ENCODE data around the gene PRKCQ. TPM values are rescaled to one million over a fixed set of nuclear protein-coding genes. Genes with fewer than 3 reads are reported as not detected.

PRKCQ gene
- total and polyA plus RNA-seq, 7 experiments from 2014 or later, result 44.3 to 74.5 (median 65.8) TPM

DNA sequence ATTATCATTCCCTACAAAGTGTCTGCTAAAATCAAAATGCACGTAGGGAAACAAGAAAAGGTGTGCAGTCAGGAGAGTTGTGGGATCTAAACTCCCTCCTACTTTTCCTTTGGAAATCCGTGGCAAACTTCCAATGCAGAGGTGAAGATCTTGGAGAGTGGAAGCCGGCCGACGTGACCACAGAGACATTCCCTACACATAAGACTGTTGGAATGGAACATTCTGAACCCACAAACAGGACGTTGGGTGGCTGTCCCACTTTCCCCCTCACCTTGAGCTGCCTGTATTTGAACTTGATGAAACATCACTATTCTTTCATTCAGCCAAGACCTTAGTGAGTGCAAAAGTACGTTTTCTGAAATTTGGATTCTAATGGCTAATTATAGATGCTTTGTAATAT, 65.9 kb downstream of the PRKCQ start:
- no peak for DNase-seq
- POLR2A ChIA-PET, result interaction anchor here (0.8 kb wide), 1 partner anchor 12 kb away, joined by 3 read pairs; no protein-coding TSS in a partner anchor
- Histone ChIP-seq H3K4me1 (ENCODE audit: control insufficient read depth in 2 of 2, insufficient read depth in 2 of 2, low read length in 2 of 2) (peaks cover 31 to 39% of the 10 kb centered on the region in 2 donors), H3K4me3 (ENCODE audit: low read length) (no peak overlapping the region), H3K36me3 (ENCODE audit: control insufficient read depth in 2 of 3, insufficient read depth in 3 of 3, low read length in 3 of 3) (peaks cover 9 to 36% (median 20%) of the 10 kb centered on the region in 3 experiments), H3K27me3 (ENCODE audit: control insufficient read depth in 2 of 2, insufficient read depth in 2 of 2, low read length in 2 of 2) (no peaks in the 10 kb centered on the region), H3K9me3 (ENCODE audit: control insufficient read depth in 2 of 3, low read length in 3 of 3) (no peaks in the 10 kb centered on the region), H3K27ac (ENCODE audit: low read depth, low read length) (no peak overlapping the region)
- CTCF ChIA-PET, result interaction anchor here (0.6 to 1.1 kb wide), 3 partner anchors 25 to 56 kb away, joined by 3 to 4 read pairs (median 3); no protein-coding TSS in a partner anchor
- ATAC-seq, result no peak
- Mint-ChIP-seq H3K4me1 (peaks cover 40 to 86% (median 70%) of the 10 kb centered on the region in 7 donors), H3K9me3 (peaks cover 0 to 14% (median 0%) of the 10 kb centered on the region in 11 donors), H3K36me3 (peaks cover 21 to 62% (median 36%) of the 10 kb centered on the region in 5 donors), H3K27me3 (no peaks in the 10 kb centered on the region), H3K27ac (peak overlapping the region in 5 of 9 donors; percentile 22 to 78 (median 70)), H3K4me3 (peak overlapping the region in 3 of 10 donors; percentile 21 to 31 (median 24))
- intact Hi-C loops (cut with micrococcal nuclease), result loop anchor here in 1 of 2 donors (5.0 kb wide), 1 partner anchor 42 kb away; no protein-coding TSS in a partner anchor

DNA sequence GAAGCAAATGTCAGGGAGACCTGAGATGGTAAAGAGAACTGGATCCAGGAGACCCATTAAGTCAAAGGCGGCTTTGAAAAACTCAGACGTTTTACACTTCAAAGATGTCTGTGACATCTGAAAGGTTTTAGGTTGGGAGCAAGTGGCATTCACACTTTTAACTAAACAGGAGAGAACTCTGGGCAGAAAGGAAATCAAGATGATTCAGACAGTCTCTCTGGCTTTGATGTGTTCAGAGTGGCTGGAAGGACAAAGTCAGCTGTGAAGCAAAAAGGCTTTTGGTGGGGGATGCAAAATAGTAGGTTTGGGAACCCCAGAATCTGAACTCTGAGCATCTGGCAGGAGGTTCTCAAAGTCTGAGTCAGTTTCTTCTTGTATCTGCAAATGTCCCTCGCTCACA, 66.6 kb downstream of the PRKCQ start:
- Histone ChIP-seq H3K4me1 (ENCODE audit: control insufficient read depth in 2 of 2, insufficient read depth in 2 of 2, low read length in 2 of 2) (peaks cover 33% of the 10 kb centered on the region in 2 donors), H3K36me3 (ENCODE audit: control insufficient read depth in 2 of 3, insufficient read depth in 3 of 3, low read length in 3 of 3) (peaks cover 13 to 40% (median 20%) of the 10 kb centered on the region in 3 experiments), H3K4me3 (ENCODE audit: low read length) (no peak overlapping the region), H3K27me3 (ENCODE audit: control insufficient read depth in 2 of 2, insufficient read depth in 2 of 2, low read length in 2 of 2) (no peaks in the 10 kb centered on the region), H3K9me3 (ENCODE audit: control insufficient read depth in 2 of 3, low read length in 3 of 3) (no peaks in the 10 kb centered on the region), H3K27ac (ENCODE audit: low read depth, low read length) (peak overlapping the region; percentile 29)
- ChIA-PET CTCF (interaction anchor here (0.8 kb wide), 1 partner anchor 57 kb away, joined by 3 read pairs; no protein-coding TSS in a partner anchor), POLR2A (interaction anchor here (0.8 to 1.3 kb wide), 2 partner anchors 12 to 17 kb away, joined by 3 read pairs; no protein-coding TSS in a partner anchor)
- Mint-ChIP-seq H3K27ac (peak overlapping the region in 8 of 9 donors; percentile 39 to 82 (median 65)), H3K4me3 (peak overlapping the region in 6 of 10 donors; percentile 8 to 42 (median 25)), H3K36me3 (peaks cover 21 to 68% (median 38%) of the 10 kb centered on the region in 5 donors), H3K9me3 (peaks cover 0 to 15% (median 0%) of the 10 kb centered on the region in 11 donors), H3K4me1 (peaks cover 37 to 81% (median 67%) of the 10 kb centered on the region in 7 donors), H3K27me3 (no peaks in the 10 kb centered on the region)
- ATAC-seq, result peak; percentile 54
- peak in 1 of 9 donors; percentile 42 for DNase-seq
- intact Hi-C loops (cut with micrococcal nuclease), result loop anchor here in 1 of 2 donors (2.0 to 5.0 kb wide), 3 partner anchors 15 to 41 kb away; no protein-coding TSS in a partner anchor

DNA sequence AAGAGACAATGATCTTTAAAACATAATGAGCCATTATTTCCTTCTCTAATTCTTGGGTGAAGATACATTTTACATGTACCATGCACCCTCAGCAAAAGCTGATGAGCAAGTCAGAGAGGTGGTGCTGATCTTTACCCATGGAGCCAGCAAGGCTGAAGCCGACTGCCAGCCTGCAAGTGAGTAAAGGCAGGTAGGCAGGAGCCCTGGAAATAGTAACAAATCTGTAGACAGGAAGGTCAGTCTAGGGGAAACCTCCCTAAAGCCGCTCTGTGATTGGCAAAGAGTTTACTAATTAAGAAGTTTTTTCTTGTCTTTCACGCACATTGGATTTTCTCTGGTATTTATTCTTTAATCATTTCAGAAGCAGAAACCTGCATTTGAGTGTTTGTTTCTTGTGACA, 67.9 kb downstream of the PRKCQ start:
- ATAC-seq (no peak), DNase-seq (no peak)
- Mint-ChIP-seq H3K4me1 (peaks cover 31 to 84% (median 65%) of the 10 kb centered on the region in 7 donors), H3K27me3 (no peaks in the 10 kb centered on the region), H3K36me3 (peaks cover 21 to 80% (median 46%) of the 10 kb centered on the region in 5 donors), H3K27ac (peak overlapping the region in 2 of 9 donors; percentile 19 to 38), H3K4me3 (no peak overlapping the region), H3K9me3 (peaks cover 0 to 17% (median 0%) of the 10 kb centered on the region in 11 donors)
- ChIA-PET CTCF (no interaction called here), POLR2A (interaction anchor here (0.6 to 1.4 kb wide), 4 partner anchors 12 to 34 kb away, joined by 3 read pairs; no protein-coding TSS in a partner anchor)
- H3K36me3 ChIP-seq (ENCODE audit: control insufficient read depth in 2 of 3, insufficient read depth in 3 of 3, low read length in 3 of 3), result peaks cover 16 to 52% (median 20%) of the 10 kb centered on the region in 3 experiments
- no peak overlapping the region for H3K4me3 ChIP-seq (ENCODE audit: low read length)
- no peaks in the 10 kb centered on the region for H3K9me3 ChIP-seq (ENCODE audit: control insufficient read depth in 2 of 3, low read length in 3 of 3)
- H3K27ac ChIP-seq (ENCODE audit: low read depth, low read length), result no peak overlapping the region
- H3K27me3 ChIP-seq (ENCODE audit: control insufficient read depth in 2 of 2, insufficient read depth in 2 of 2, low read length in 2 of 2), result no peaks in the 10 kb centered on the region
- peaks cover 31 to 34% of the 10 kb centered on the region in 2 donors for H3K4me1 ChIP-seq (ENCODE audit: control insufficient read depth in 2 of 2, insufficient read depth in 2 of 2, low read length in 2 of 2)
- intact Hi-C loops (cut with micrococcal nuclease), result loop anchor here in 1 of 2 donors (2.0 to 5.0 kb wide), 3 partner anchors 13 to 40 kb away; no protein-coding TSS in a partner anchor

DNA sequence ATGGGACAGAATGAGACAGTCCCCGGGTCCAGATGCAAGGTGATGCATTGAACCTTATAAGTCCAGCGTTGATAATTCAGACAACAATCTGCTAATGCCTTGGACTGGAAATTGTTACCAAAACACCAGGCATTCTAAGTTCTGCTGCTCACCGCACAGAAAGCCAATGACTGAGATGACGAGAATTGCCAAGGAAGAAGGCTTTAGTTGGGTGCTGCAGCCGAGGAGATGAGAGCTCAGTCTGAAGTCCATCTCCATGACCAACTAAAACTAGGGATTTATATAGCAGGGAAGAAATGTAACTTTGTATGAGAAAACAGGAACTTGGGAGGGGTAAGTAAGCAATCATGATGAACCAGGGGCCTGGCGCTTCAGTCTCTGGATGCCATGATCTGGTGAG, 68.7 kb downstream of the PRKCQ start:
- peaks cover 21 to 82% (median 52%) of the 10 kb centered on the region in 5 donors for H3K36me3 Mint-ChIP-seq
- CTCF ChIA-PET, result no interaction called here
- H3K27me3 Mint-ChIP-seq, result no peaks in the 10 kb centered on the region
- POLR2A ChIA-PET, result no interaction called here
- peaks cover 16 to 60% (median 20%) of the 10 kb centered on the region in 3 experiments for H3K36me3 ChIP-seq (ENCODE audit: control insufficient read depth in 2 of 3, insufficient read depth in 3 of 3, low read length in 3 of 3)
- no peak for DNase-seq
- intact Hi-C loops (cut with micrococcal nuclease), result loop anchor here in 1 of 2 donors (5.0 kb wide), 1 partner anchor 39 kb away; no protein-coding TSS in a partner anchor
- peak overlapping the region in 2 of 9 donors; percentile 24 to 41 for H3K27ac Mint-ChIP-seq
- H3K27ac ChIP-seq (ENCODE audit: low read depth, low read length), result no peak overlapping the region
- H3K9me3 ChIP-seq (ENCODE audit: control insufficient read depth in 2 of 3, low read length in 3 of 3), result no peaks in the 10 kb centered on the region
- no peak overlapping the region for H3K4me3 Mint-ChIP-seq
- no peaks in the 10 kb centered on the region for H3K27me3 ChIP-seq (ENCODE audit: control insufficient read depth in 2 of 2, insufficient read depth in 2 of 2, low read length in 2 of 2)
- peaks cover 0 to 17% (median 0%) of the 10 kb centered on the region in 11 donors for H3K9me3 Mint-ChIP-seq
- H3K4me1 Mint-ChIP-seq, result peaks cover 26 to 80% (median 60%) of the 10 kb centered on the region in 7 donors
- no peak overlapping the region for H3K4me3 ChIP-seq (ENCODE audit: low read length)
- peaks cover 24 to 34% of the 10 kb centered on the region in 2 donors for H3K4me1 ChIP-seq (ENCODE audit: control insufficient read depth in 2 of 2, insufficient read depth in 2 of 2, low read length in 2 of 2)
- no peak for ATAC-seq

DNA sequence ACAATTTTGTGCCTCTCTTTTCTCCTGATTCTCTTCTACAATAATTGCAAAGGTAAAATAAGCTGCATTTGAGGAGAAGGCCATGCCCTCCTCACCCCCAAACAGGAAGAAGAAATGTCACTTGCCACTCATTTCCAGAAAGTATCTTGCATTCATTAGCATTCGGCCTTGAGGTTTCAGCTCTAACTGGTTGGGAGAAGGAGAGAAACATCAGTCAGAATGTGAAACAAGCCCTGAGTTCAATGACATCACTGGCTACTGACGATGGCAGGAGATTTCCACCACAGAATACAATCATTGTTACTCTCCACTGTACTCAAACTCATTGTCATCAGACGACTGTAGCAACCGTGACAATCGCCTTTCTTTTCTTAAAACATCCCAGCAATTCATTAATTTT, 72.8 kb downstream of the PRKCQ start:
- H3K4me3 ChIP-seq (ENCODE audit: low read length), result no peak overlapping the region
- ChIA-PET POLR2A (interaction anchor here (1.0 to 2.1 kb wide), 3 partner anchors 11 to 23 kb away, joined by 3 to 7 read pairs (median 4); no protein-coding TSS in a partner anchor), CTCF (no interaction called here)
- Mint-ChIP-seq H3K36me3 (peaks cover 21 to 76% (median 61%) of the 10 kb centered on the region in 5 donors), H3K27me3 (no peaks in the 10 kb centered on the region), H3K27ac (peak overlapping the region in 7 of 9 donors; percentile 36 to 91 (median 56)), H3K4me1 (peaks cover 20 to 53% (median 49%) of the 10 kb centered on the region in 7 donors), H3K9me3 (peaks cover 0 to 22% (median 0%) of the 10 kb centered on the region in 11 donors), H3K4me3 (peak overlapping the region in 1 of 10 donors; percentile 69)
- intact Hi-C loops (cut with micrococcal nuclease), result loop anchor here in 1 of 2 donors (1.0 kb wide), 1 partner anchor 8 kb away; no protein-coding TSS in a partner anchor
- H3K9me3 ChIP-seq (ENCODE audit: control insufficient read depth in 2 of 3, low read length in 3 of 3), result no peaks in the 10 kb centered on the region
- H3K27me3 ChIP-seq (ENCODE audit: control insufficient read depth in 2 of 2, insufficient read depth in 2 of 2, low read length in 2 of 2), result no peaks in the 10 kb centered on the region
- DNase-seq (no peak), ATAC-seq (no peak)
- peak overlapping the region; percentile 9 for H3K27ac ChIP-seq (ENCODE audit: low read depth, low read length)
- peaks cover 20 to 77% (median 20%) of the 10 kb centered on the region in 3 experiments for H3K36me3 ChIP-seq (ENCODE audit: control insufficient read depth in 2 of 3, insufficient read depth in 3 of 3, low read length in 3 of 3)
- H3K4me1 ChIP-seq (ENCODE audit: control insufficient read depth in 2 of 2, insufficient read depth in 2 of 2, low read length in 2 of 2), result peaks cover 6 to 23% of the 10 kb centered on the region in 2 donors

DNA sequence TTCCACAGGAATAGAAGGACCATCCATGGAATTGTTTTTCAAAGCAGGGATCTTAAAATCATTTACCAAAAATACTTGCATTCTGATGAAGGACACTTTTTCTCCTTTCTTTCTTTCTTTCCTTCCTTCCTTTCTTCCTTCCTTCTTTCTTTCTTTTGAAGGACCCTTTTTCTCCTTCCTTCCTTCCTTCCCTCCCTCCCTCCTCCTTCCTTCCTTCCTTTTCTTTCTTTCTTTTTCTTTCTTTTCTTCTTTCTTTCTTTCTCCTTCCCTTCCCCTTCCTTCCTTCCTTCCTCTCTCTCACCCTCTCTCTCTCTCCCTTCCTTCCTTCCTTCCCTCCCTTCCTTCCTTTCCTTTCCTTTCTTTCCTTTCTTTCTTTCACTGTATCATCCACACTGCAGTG, 74.8 kb downstream of the PRKCQ start:
- ATAC-seq (no peak), DNase-seq (no peak)
- intact Hi-C loops (cut with micrococcal nuclease), result no loop called here
- Histone ChIP-seq H3K27me3 (ENCODE audit: control insufficient read depth in 2 of 2, insufficient read depth in 2 of 2, low read length in 2 of 2) (no peaks in the 10 kb centered on the region), H3K4me3 (ENCODE audit: low read length) (no peak overlapping the region), H3K9me3 (ENCODE audit: control insufficient read depth in 2 of 3, low read length in 3 of 3) (no peaks in the 10 kb centered on the region), H3K4me1 (ENCODE audit: control insufficient read depth in 2 of 2, insufficient read depth in 2 of 2, low read length in 2 of 2) (peaks cover 6 to 19% of the 10 kb centered on the region in 2 donors), H3K36me3 (ENCODE audit: control insufficient read depth in 2 of 3, insufficient read depth in 3 of 3, low read length in 3 of 3) (peaks cover 12 to 72% (median 20%) of the 10 kb centered on the region in 3 experiments), H3K27ac (ENCODE audit: low read depth, low read length) (no peak overlapping the region)
- ChIA-PET POLR2A (no interaction called here), CTCF (no interaction called here)
- H3K4me3 Mint-ChIP-seq, result peak overlapping the region in 1 of 10 donors; percentile 54
- peak overlapping the region in 8 of 9 donors; percentile 12 to 94 (median 52) for H3K27ac Mint-ChIP-seq
- H3K4me1 Mint-ChIP-seq, result peaks cover 27 to 59% (median 48%) of the 10 kb centered on the region in 7 donors
- H3K9me3 Mint-ChIP-seq, result peaks cover 0 to 8% (median 0%) of the 10 kb centered on the region in 11 donors
- H3K27me3 Mint-ChIP-seq, result no peaks in the 10 kb centered on the region
- peaks cover 25 to 72% (median 61%) of the 10 kb centered on the region in 5 donors for H3K36me3 Mint-ChIP-seq

Data from naive thymus-derived CD4-positive, alpha-beta T cell (primary cell).